Right cardiac atrium (tissue), 5 donors: ENCODE measurements around the gene CAPZB. TPM values are rescaled to one million over a fixed set of nuclear protein-coding genes. Genes with fewer than 3 reads are reported as not detected.

Experiments used
- ATAC-seq, 2 donors: fragments of 200-7000 bp; cut with Tn5 transposase; one replicate each; pipeline versions ENCODE4 v1.8.0 to v1.9.1; 2020; ENCODE audit warnings: moderate library complexity in 2 of 2, mild to moderate bottlenecking in 1 of 2
- DNase-seq, 3 donors: peaks; one replicate each; pipeline ENCODE4 v3.0.0-alpha.2; 2020
- H3K27ac ChIP-seq: one replicate; pipeline ENCODE4 v1.5.1; 2013; ENCODE audit warnings: mild to moderate bottlenecking, low read length, control low read depth, moderate library complexity
- H3K27me3 ChIP-seq: one replicate; pipeline ENCODE4 v1.6.1; 2013; ENCODE audit not compliant: control insufficient read depth, insufficient read depth
- H3K4me1 ChIP-seq: one replicate; pipeline ENCODE4 v1.6.1; 2013; ENCODE audit warnings: low read length; ENCODE audit not compliant: control insufficient read depth, insufficient read depth
- H3K4me3 ChIP-seq: one replicate; pipeline ENCODE4 v1.5.1; 2013; ENCODE audit warnings: low read length, control low read depth
- H3K9me3 ChIP-seq: one replicate; pipeline ENCODE4 v1.6.1; 2013; ENCODE audit warnings: low read length; ENCODE audit not compliant: control insufficient read depth
- WGBS: extraction: QIAGEN DNeasy Blood & Tissue Kit; methylation state at CpG from one replicate; pipeline ENCODE4 v1.1.7; 2013; 5-methylcytosine and 5-hydroxymethylcytosine counted together
- intact Hi-C, 4 donors: fragments of 100-400 bp; cut with DNase I; formaldehyde crosslinking; loops; one replicate each; pipeline versions ENCODE4 v1.11.0 to v1.14.0; 2022 to 2023
- polyA plus RNA-seq: library from polyadenylated mRNA; stranded (reverse); fragments of 200-250 nt; gene quantifications from one replicate; pipeline ENCODE4 v1.2.3, GENCODE V29; 2013
- total RNA-seq, 4 donors: library from RNA; stranded (reverse); fragmentation: NEBNext Ultra II Directional; extraction: Animal tissue kit (Norgen Biotek cat#: 25700); gene quantifications; one replicate each; pipeline ENCODE4 v1.2.1, GENCODE V29; 2021
- donor health status: healthy with polysubstance abuse.
- donor health status: DM: no; HTN: yes; CAD: no.
- donor health status: DM: no; HTN: no; CAD: no.
- donor health status: DM: no; HTN: yes; CAD: no; lungs with severe emphysema.
- donor health status: DM: yes; HTN: yes; CAD: no.

Gene CAPZB
- total and polyA plus RNA-seq, 5 donors = 226 to 255 (median 228) TPM

GRCh38 chr1:19351873-19352272 lies 133.5 kb downstream of the CAPZB start:
- no peaks in the 10 kb centered on the region for H3K27me3 ChIP-seq
- ATAC-seq (peak in 1 of 2 donors; percentile 61), DNase-seq (peak in 2 of 3 donors; percentile 55 to 70)
- no peak overlapping the region for H3K27ac ChIP-seq
- 83% methylated on average over 10 of the region's 10 CpGs for whole genome bisulfite sequencing
- intact Hi-C loops = no loop called here
- H3K4me3 ChIP-seq = no peak overlapping the region
- no peaks in the 10 kb centered on the region for H3K9me3 ChIP-seq
- no peaks in the 10 kb centered on the region for H3K4me1 ChIP-seq

GRCh38 chr1:19350566-19350965 lies 134.8 kb downstream of the CAPZB start:
- no peaks in the 10 kb centered on the region for H3K4me1 ChIP-seq
- no peaks in the 10 kb centered on the region for H3K9me3 ChIP-seq
- no peak overlapping the region for H3K4me3 ChIP-seq
- WGBS = 98% methylated on average over 5 of the region's 5 CpGs
- H3K27me3 ChIP-seq = no peaks in the 10 kb centered on the region
- intact Hi-C loops = no loop called here
- peak in 1 of 3 donors; percentile 13 for DNase-seq
- ATAC-seq = no peak
- no peak overlapping the region for H3K27ac ChIP-seq

DNA sequence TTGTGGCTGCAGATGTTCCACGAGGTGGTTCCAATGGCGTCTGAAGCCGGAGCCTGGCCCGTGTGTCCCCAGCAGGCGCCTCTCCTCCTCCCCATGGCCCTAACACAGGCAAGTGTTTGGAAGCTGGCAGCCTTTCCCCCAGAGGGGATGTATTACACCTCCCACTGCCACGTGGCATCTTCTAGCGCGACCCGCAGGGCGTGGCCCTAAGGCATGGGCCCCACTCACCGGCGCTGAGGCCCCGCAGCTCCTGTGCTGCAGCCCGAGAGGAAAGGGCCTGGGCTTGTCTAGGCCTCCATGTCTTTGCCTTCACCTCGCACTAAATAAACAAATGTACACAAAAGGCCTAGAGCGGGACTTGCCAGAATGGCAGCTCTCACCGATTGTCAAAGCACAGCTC lies 135.3 kb downstream of the CAPZB start:
- no peak overlapping the region for H3K27ac ChIP-seq
- 92% methylated on average over 17 of the region's 17 CpGs for WGBS

GRCh38 chr1:19348441-19349198 lies 136.7 kb downstream of the CAPZB start:
- intact Hi-C loops = loop anchor here in 2 of 4 donors (10.0 kb wide), 1 partner anchor 306 kb away; no protein-coding TSS in a partner anchor
- no peak for ATAC-seq
- H3K27ac ChIP-seq = no peak overlapping the region
- no peaks in the 10 kb centered on the region for H3K27me3 ChIP-seq
- H3K4me1 ChIP-seq = no peaks in the 10 kb centered on the region
- H3K9me3 ChIP-seq = no peaks in the 10 kb centered on the region
- no peak overlapping the region for H3K4me3 ChIP-seq
- DNase-seq = peak in 1 of 3 donors; percentile 29
- 71% methylated on average over 15 of the region's 15 CpGs for WGBS

More for the DNA sequence above, 135.3 kb downstream of the CAPZB start:
- Histone ChIP-seq H3K4me3 (no peak overlapping the region), H3K9me3 (no peaks in the 10 kb centered on the region), H3K27me3 (no peaks in the 10 kb centered on the region), H3K4me1 (no peaks in the 10 kb centered on the region)
- peak in 1 of 3 donors; percentile 39 for DNase-seq
- intact Hi-C loops = loop anchor here in 2 of 4 donors (10.0 kb wide), 1 partner anchor 305 kb away; no protein-coding TSS in a partner anchor
- no peak for ATAC-seq

GRCh38 chr1:19347533-19348172 lies 137.7 kb downstream of the CAPZB start:
- no peak overlapping the region for H3K4me3 ChIP-seq
- H3K9me3 ChIP-seq = no peaks in the 10 kb centered on the region
- WGBS = 73% methylated on average over 14 of the region's 14 CpGs
- intact Hi-C loops = loop anchor here in 2 of 4 donors (10.0 kb wide), 1 partner anchor 307 kb away; no protein-coding TSS in a partner anchor
- H3K27ac ChIP-seq = no peak overlapping the region
- no peaks in the 10 kb centered on the region for H3K4me1 ChIP-seq
- ATAC-seq (no peak), DNase-seq (peak in 1 of 3 donors; percentile 40)
- no peaks in the 10 kb centered on the region for H3K27me3 ChIP-seq

GRCh38 chr1:19346026-19346425 lies 139.3 kb downstream of the CAPZB start:
- Histone ChIP-seq H3K27me3 (no peaks in the 10 kb centered on the region), H3K27ac (no peak overlapping the region), H3K9me3 (no peaks in the 10 kb centered on the region), H3K4me3 (no peak overlapping the region), H3K4me1 (no peaks in the 10 kb centered on the region)
- intact Hi-C loops = loop anchor here in 2 of 4 donors (10.0 kb wide), 1 partner anchor 309 kb away; no protein-coding TSS in a partner anchor
- DNase-seq (no peak), ATAC-seq (no peak)
- WGBS = 68% methylated on average over 6 of the region's 6 CpGs

- Histone ChIP-seq H3K27me3 (no peaks in the 10 kb centered on the region), H3K9me3 (no peaks in the 10 kb centered on the region), H3K4me1 (no peaks in the 10 kb centered on the region), H3K27ac (no peak overlapping the region), H3K4me3 (no peak overlapping the region)
- intact Hi-C loops = loop anchor here in 3 of 4 donors (2.0 to 10.0 kb wide), 2 partner anchors 305 to 309 kb away; no protein-coding TSS in a partner anchor
- DNase-seq (peak in 1 of 3 donors; percentile 24), ATAC-seq (no peak)
- 93% methylated on average over 8 of the region's 8 CpGs for WGBS
Observed at GRCh38 chr1:19345391-19345790, 139.9 kb downstream of the CAPZB start.

DNA sequence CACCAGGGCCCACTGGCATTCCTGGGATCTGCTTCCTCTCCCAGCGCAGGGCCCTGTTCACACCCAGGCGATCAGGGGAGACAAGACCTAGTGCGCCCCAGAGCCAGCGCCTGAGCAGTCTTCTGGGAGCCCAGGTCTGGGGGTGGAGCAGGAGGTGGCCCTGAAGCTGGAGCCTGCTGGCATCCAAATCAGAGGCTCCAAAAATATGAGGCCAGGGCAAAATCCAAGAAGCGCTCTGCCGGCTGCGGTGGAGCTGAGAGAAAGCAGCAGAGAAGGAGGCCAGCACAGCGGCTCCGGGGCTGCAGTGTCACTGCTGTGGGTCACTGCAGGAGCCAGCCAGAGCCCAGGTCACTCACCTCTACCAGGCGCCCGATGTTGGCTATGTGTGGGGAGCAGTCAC lies 140.5 kb downstream of the CAPZB start:
- no peak for DNase-seq
- no peaks in the 10 kb centered on the region for H3K27me3 ChIP-seq
- ATAC-seq = no peak
- intact Hi-C loops = loop anchor here (2.0 to 10.0 kb wide), 3 partner anchors 306 to 310 kb away; no protein-coding TSS in a partner anchor
- no peaks in the 10 kb centered on the region for H3K4me1 ChIP-seq
- H3K9me3 ChIP-seq = no peaks in the 10 kb centered on the region
- no peak overlapping the region for H3K27ac ChIP-seq
- H3K4me3 ChIP-seq = no peak overlapping the region
- 93% methylated on average over 11 of the region's 11 CpGs for WGBS

- Histone ChIP-seq H3K4me1 (no peaks in the 10 kb centered on the region), H3K27ac (no peak overlapping the region), H3K27me3 (no peaks in the 10 kb centered on the region), H3K4me3 (no peak overlapping the region), H3K9me3 (no peaks in the 10 kb centered on the region)
- WGBS = 60% methylated on average over 12 of the region's 12 CpGs
- intact Hi-C loops = loop anchor here (2.0 to 10.0 kb wide), 3 partner anchors 306 to 310 kb away; no protein-coding TSS in a partner anchor
- peak; percentile 58 to 79 for ATAC-seq
- DNase-seq = peak; percentile 71 to 88 (median 86)
Observed at GRCh38 chr1:19344372-19344810, 140.9 kb downstream of the CAPZB start.

GRCh38 chr1:19343617-19344350 lies 141.6 kb downstream of the CAPZB start:
- WGBS = 84% methylated on average over 20 of the region's 20 CpGs
- Histone ChIP-seq H3K4me3 (no peak overlapping the region), H3K27ac (no peak overlapping the region)

More at GRCh38 chr1:19343617-19344350, 141.6 kb downstream of the CAPZB start:
- H3K9me3 ChIP-seq = no peaks in the 10 kb centered on the region
- no peaks in the 10 kb centered on the region for H3K4me1 ChIP-seq
- ATAC-seq (no peak), DNase-seq (peak in 1 of 3 donors; percentile 43)
- no peaks in the 10 kb centered on the region for H3K27me3 ChIP-seq
- intact Hi-C loops = loop anchor here (2.0 to 10.0 kb wide), 3 partner anchors 307 to 311 kb away; no protein-coding TSS in a partner anchor
